SU-DHL-6 (cell line): ENCODE measurements around the gene DNASE1L1.

Source experiments
- H2AFZ ChIP-seq: fragments of 200-600 bp; sonication (generic); 2 replicates; pipeline ENCODE4 v1.6.1; 2014; ENCODE audit warnings: low read depth, mild to moderate bottlenecking, moderate library complexity, mixed read lengths, antibody characterized with exemption, low read length; ENCODE audit not compliant: severe bottlenecking
- H3F3A ChIP-seq: fragments of 200-600 bp; shearing (Covaris generic); 2 replicates; pipeline ENCODE4 v1.6.0; 2016; ENCODE audit warnings: antibody characterized with exemption, mild to moderate bottlenecking; ENCODE audit not compliant: insufficient read depth
- H3K27ac ChIP-seq: fragments of 200-600 bp; sonication (generic); 2 replicates; pipeline ENCODE4 v1.5.1; 2016; ENCODE audit warnings: low read depth, mild to moderate bottlenecking, low read length, moderate library complexity, mixed read lengths
- H3K27me3 ChIP-seq: fragments of 200-600 bp; sonication (generic), shearing (Covaris generic); 2 replicates; pipeline ENCODE4 v1.6.0; 2014; ENCODE audit warnings: mild to moderate bottlenecking, low read length
- H3K36me3 ChIP-seq: fragments of 200-600 bp; sonication (generic); 2 replicates; pipeline ENCODE4 v1.6.1; 2014; ENCODE audit warnings: mild to moderate bottlenecking, low read length, mixed read lengths
- H3K4me2 ChIP-seq: fragments of 300-600, 200-600 bp; shearing (Covaris generic), sonication (generic); 2 replicates; pipeline ENCODE4 v1.6.0; 2014; ENCODE audit warnings: low read length, low read depth, mild to moderate bottlenecking; ENCODE audit not compliant: poor library complexity, severe bottlenecking
- H3K4me3 ChIP-seq: fragments of 200-600 bp; sonication (generic); 2 replicates; pipeline ENCODE4 v1.5.1; 2014; ENCODE audit warnings: antibody characterized with exemption, low read length, mild to moderate bottlenecking, mixed read lengths; ENCODE audit not compliant: insufficient read depth, poor library complexity, severe bottlenecking
- H3K79me2 ChIP-seq: fragments of 200-600 bp; sonication (generic); 2 replicates; pipeline ENCODE4 v1.6.1; 2014; ENCODE audit warnings: mild to moderate bottlenecking, low read length, moderate library complexity; ENCODE audit not compliant: insufficient read depth
- H3K9ac ChIP-seq: fragments of 200-600 bp; sonication (generic); 2 replicates; pipeline ENCODE4 v1.7.0; 2014; ENCODE audit warnings: mild to moderate bottlenecking, low read length
- H3K9me2 ChIP-seq: fragments of 200-600 bp; sonication (generic); replicated peaks from 2 replicates; pipeline ENCODE4 v1.6.1; 2014; ENCODE audit warnings: low read length; ENCODE audit not compliant: insufficient read depth
- H3K9me3 ChIP-seq: fragments of 200-600 bp; sonication (generic); 2 replicates; pipeline ENCODE4 v1.6.1; 2014; ENCODE audit warnings: low read length, mixed read lengths; ENCODE audit not compliant: insufficient read depth
- H4K20me1 ChIP-seq: fragments of 200-600 bp; sonication (generic); 2 replicates; pipeline ENCODE4 v1.6.1; 2014; ENCODE audit warnings: low read depth, mild to moderate bottlenecking, antibody characterized with exemption, low read length, moderate library complexity, mixed read lengths
- EZH2phosphoT487 ChIP-seq: fragments of 200-600 bp; sonication (generic), shearing (Covaris generic); conservative IDR thresholded peaks from 2 replicates; pipeline ENCODE4 v1.6.1; 2018; ENCODE audit warnings: mild to moderate bottlenecking, antibody characterized with exemption, low read length, moderate library complexity, mixed read lengths
- TF ChIP-seq, protein P1 (sequence below): fragments of 200-600 bp; sonication (generic); IDR thresholded peaks from one replicate; pipeline ENCODE4 v1.5.1; 2017; ENCODE audit warnings: antibody characterized with exemption, mild to moderate bottlenecking, low read length, moderate library complexity; ENCODE audit not compliant: insufficient read depth, poor library complexity, severe bottlenecking

Gene DNASE1L1

GRCh38 chrX:154435171-154435733 is 26.2 kb upstream of the DNASE1L1 start:
- Histone ChIP-seq H3K4me2 (no peak overlapping the region), H3K27ac (no peak overlapping the region), H3K9ac (no peak overlapping the region), H3K79me2 (peaks cover 18% of the 10 kb centered on the region), H3F3A (peaks cover 5% of the 10 kb centered on the region; the same call in 1 of the 2 replicates), H3K9me3 (no peaks in the 10 kb centered on the region), H3K9me2 (no peaks in the 10 kb centered on the region), H3K4me3 (no peak overlapping the region), H2AFZ (no peak overlapping the region), H4K20me1 (no peaks in the 10 kb centered on the region), H3K27me3 (no peaks in the 10 kb centered on the region), H3K36me3 (no peaks in the 10 kb centered on the region)
- no peak for TF ChIP-seq EZH2phosphoT487
- TF ChIP-seq, protein P1, sequence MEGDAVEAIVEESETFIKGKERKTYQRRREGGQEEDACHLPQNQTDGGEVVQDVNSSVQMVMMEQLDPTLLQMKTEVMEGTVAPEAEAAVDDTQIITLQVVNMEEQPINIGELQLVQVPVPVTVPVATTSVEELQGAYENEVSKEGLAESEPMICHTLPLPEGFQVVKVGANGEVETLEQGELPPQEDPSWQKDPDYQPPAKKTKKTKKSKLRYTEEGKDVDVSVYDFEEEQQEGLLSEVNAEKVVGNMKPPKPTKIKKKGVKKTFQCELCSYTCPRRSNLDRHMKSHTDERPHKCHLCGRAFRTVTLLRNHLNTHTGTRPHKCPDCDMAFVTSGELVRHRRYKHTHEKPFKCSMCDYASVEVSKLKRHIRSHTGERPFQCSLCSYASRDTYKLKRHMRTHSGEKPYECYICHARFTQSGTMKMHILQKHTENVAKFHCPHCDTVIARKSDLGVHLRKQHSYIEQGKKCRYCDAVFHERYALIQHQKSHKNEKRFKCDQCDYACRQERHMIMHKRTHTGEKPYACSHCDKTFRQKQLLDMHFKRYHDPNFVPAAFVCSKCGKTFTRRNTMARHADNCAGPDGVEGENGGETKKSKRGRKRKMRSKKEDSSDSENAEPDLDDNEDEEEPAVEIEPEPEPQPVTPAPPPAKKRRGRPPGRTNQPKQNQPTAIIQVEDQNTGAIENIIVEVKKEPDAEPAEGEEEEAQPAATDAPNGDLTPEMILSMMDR, result no peak

- Histone ChIP-seq H3K9me3 (no peaks in the 10 kb centered on the region), H3K9me2 (no peaks in the 10 kb centered on the region), H3K4me3 (no peak overlapping the region), H3K4me2 (no peak overlapping the region), H3F3A (peaks cover 5% of the 10 kb centered on the region; the same call in 1 of the 2 replicates), H3K79me2 (peaks cover 18% of the 10 kb centered on the region), H3K27me3 (no peaks in the 10 kb centered on the region), H2AFZ (no peak overlapping the region), H3K9ac (no peak overlapping the region), H3K36me3 (no peaks in the 10 kb centered on the region), H4K20me1 (no peaks in the 10 kb centered on the region), H3K27ac (no peak overlapping the region)
- TF ChIP-seq EZH2phosphoT487, result no peak
- TF ChIP-seq, protein P1, result no peak
These were observed 25.5 kb upstream of the DNASE1L1 start for GRCh38 chrX:154434394-154435168.

DNA sequence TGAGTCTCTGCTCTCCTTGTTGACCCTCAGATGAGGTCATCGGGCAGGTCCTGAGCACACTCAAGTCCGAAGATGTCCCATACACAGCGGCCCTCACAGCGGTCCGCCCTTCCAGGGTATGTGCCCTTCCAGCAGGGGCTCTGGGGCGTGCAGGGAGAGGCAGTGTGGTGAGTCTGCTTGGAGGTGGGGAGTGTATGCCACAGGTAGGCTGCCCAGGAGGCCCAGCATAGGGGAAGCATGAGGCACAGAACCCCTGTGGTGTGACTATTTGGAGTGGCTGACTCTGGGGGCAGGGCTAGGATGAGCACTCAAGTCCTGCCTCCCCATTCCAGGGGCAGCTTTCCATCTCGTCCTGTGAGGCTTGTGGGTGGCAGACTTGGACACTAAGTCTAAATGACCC is 24.6 kb upstream of the DNASE1L1 start:
- Histone ChIP-seq H3K4me3 (no peak overlapping the region), H2AFZ (no peak overlapping the region), H3K4me2 (no peak overlapping the region), H3K27me3 (no peaks in the 10 kb centered on the region), H3K79me2 (peaks cover 23% of the 10 kb centered on the region), H4K20me1 (no peaks in the 10 kb centered on the region), H3K9me2 (no peaks in the 10 kb centered on the region), H3F3A (peaks cover 5% of the 10 kb centered on the region; the same call in 1 of the 2 replicates), H3K27ac (no peak overlapping the region), H3K36me3 (no peaks in the 10 kb centered on the region), H3K9ac (no peak overlapping the region), H3K9me3 (no peaks in the 10 kb centered on the region)
- TF ChIP-seq EZH2phosphoT487, result no peak
- TF ChIP-seq, protein P1, result no peak
